Measurements from ENCODE around the gene CHRNE.

- TF ChIP-seq NFIC (IDR thresholded peaks at IDR 0.05) (no peak), USF1 (IDR thresholded peaks at IDR 0.05) (no peak), RAD21 (IDR thresholded peaks at IDR 0.05; ENCODE audit: low read depth) (no peak), REST (IDR thresholded peaks at IDR 0.05; ENCODE audit: low read depth) (no peak), MAX (IDR thresholded peaks at IDR 0.05) (no peak), EP300 (IDR thresholded peaks at IDR 0.05; ENCODE audit: borderline replicate concordance) (no peak), YY1 (IDR thresholded peaks at IDR 0.05; ENCODE audit: low read depth) (no peak), TAF1 (IDR thresholded peaks at IDR 0.05; ENCODE audit: low read depth) (no peak), CREB1 (IDR thresholded peaks at IDR 0.05; ENCODE audit: low read depth) (no peak), FOXM1 (IDR thresholded peaks at IDR 0.05; ENCODE audit: borderline replicate concordance, low read depth) (no peak), CEBPB (IDR thresholded peaks at IDR 0.05) (no peak), TEAD4 (IDR thresholded peaks at IDR 0.05) (no peak)
These were observed 358 bp downstream of the CHRNE start for GRCh38 chr17:4902540-4902939.

All from Ishikawa (cell line).